Neural cell (in vitro differentiated cells): Measurements from ENCODE around the gene CCN2. TPM values are rescaled to one million over a fixed set of nuclear protein-coding genes. Genes with fewer than 3 reads are reported as not detected.

Experiments
- H2AFZ ChIP-seq: fragments of 200-600, 300-800 bp; sonication (generic), shearing (Covaris generic); 2 replicates; pipeline ENCODE4 v1.6.0; 2014; ENCODE audit warnings: low read depth, mild to moderate bottlenecking, antibody characterized with exemption, low read length, moderate library complexity
- H3F3A ChIP-seq: fragments of 200-600 bp; shearing (Covaris generic); 2 replicates; pipeline ENCODE4 v1.6.1; 2016; ENCODE audit warnings: mild to moderate bottlenecking, moderate library complexity, mixed read lengths, antibody characterized with exemption, low read length; ENCODE audit not compliant: insufficient read depth, poor library complexity, severe bottlenecking
- H3K27ac ChIP-seq: fragments of 200-600, 300-800 bp; sonication (generic), shearing (Covaris generic); 2 replicates; pipeline ENCODE4 v1.5.1; 2014; ENCODE audit warnings: mild to moderate bottlenecking, low read length, moderate library complexity
- H3K27me3 ChIP-seq: fragments of 300-800, 200-600 bp; sonication (generic), shearing (Covaris generic); 2 replicates; pipeline ENCODE4 v1.6.0; 2014; ENCODE audit warnings: mild to moderate bottlenecking, low read depth, low read length, moderate library complexity; ENCODE audit not compliant: insufficient read depth
- H3K36me3 ChIP-seq: fragments of 300-800, 200-600 bp; sonication (generic), shearing (Covaris generic); 2 replicates; pipeline ENCODE4 v1.5.1; 2014; ENCODE audit warnings: mild to moderate bottlenecking, antibody characterized with exemption, low read length, moderate library complexity; ENCODE audit not compliant: insufficient read depth
- H3K4me2 ChIP-seq: fragments of 300-800, 200-600 bp; sonication (generic), shearing (Covaris generic); 2 replicates; pipeline ENCODE4 v1.6.0; 2014; ENCODE audit warnings: mild to moderate bottlenecking, low read length
- H3K4me3 ChIP-seq: fragments of 300-800, 200-600 bp; sonication (generic), shearing (Covaris generic); 2 replicates; pipeline ENCODE4 v1.5.1; 2014; ENCODE audit warnings: mild to moderate bottlenecking, low read length, moderate library complexity
- H3K79me2 ChIP-seq: fragments of 200-600 bp; shearing (Covaris generic); replicated peaks from 2 replicates; pipeline ENCODE4 v1.6.0; 2014; ENCODE audit warnings: mild to moderate bottlenecking, low read length, moderate library complexity; ENCODE audit not compliant: insufficient read depth
- H3K9ac ChIP-seq: fragments of 300-800, 200-600 bp; sonication (generic), shearing (Covaris generic); 2 replicates; pipeline ENCODE4 v1.6.1; 2016; ENCODE audit warnings: mild to moderate bottlenecking, low read length, mixed read lengths
- H3K9me2 ChIP-seq: fragments of 200-600 bp; shearing (Covaris generic); 2 replicates; pipeline ENCODE4 v1.6.1; 2016; ENCODE audit warnings: mild to moderate bottlenecking, low read length, mixed read lengths; ENCODE audit not compliant: insufficient read depth
- H3K9me3 ChIP-seq: fragments of 200-600, 300-800 bp; sonication (generic), shearing (Covaris generic); 2 replicates; pipeline ENCODE4 v1.6.1; 2016; ENCODE audit warnings: mild to moderate bottlenecking, mixed run types, low read length, moderate library complexity, mixed read lengths
- H4K20me1 ChIP-seq: fragments of 200-600 bp; shearing (Covaris generic); 2 replicates; pipeline ENCODE4 v1.6.1; 2016; ENCODE audit warnings: mild to moderate bottlenecking, mixed run types; ENCODE audit not compliant: insufficient read depth
- EP300 ChIP-seq: fragments of 450-650 bp; conservative IDR thresholded peaks from 2 replicates; pipeline ENCODE4 v1.6.1; 2014; ENCODE audit warnings: antibody characterized with exemption, mild to moderate bottlenecking, moderate library complexity; ENCODE audit not compliant: poor library complexity, severe bottlenecking
- EZH2 ChIP-seq: fragments of 200-600, 300-800 bp; shearing (Covaris generic), sonication (generic); IDR thresholded peaks from 2 replicates; pipeline ENCODE4 v1.6.1; 2014; ENCODE audit warnings: antibody characterized with exemption, low read length, borderline replicate concordance, mild to moderate bottlenecking; ENCODE audit not compliant: insufficient read depth, poor library complexity, severe bottlenecking
- MXI1 ChIP-seq: fragments of 450-650 bp; conservative IDR thresholded peaks from 2 replicates; pipeline ENCODE4 v1.6.1; 2014; ENCODE audit warnings: antibody characterized with exemption, mild to moderate bottlenecking; ENCODE audit not compliant: poor library complexity, severe bottlenecking
- POLR2AphosphoS5 ChIP-seq: IDR thresholded peaks from 2 replicates; pipeline ENCODE4 v1.6.1; 2012
- RAD21 ChIP-seq: fragments of 450-650 bp; conservative IDR thresholded peaks from 2 replicates; pipeline ENCODE4 v1.6.1; 2014; ENCODE audit warnings: antibody characterized with exemption, mild to moderate bottlenecking, moderate library complexity
- SMC3 ChIP-seq: fragments of 450-650 bp; conservative IDR thresholded peaks from 2 replicates; pipeline ENCODE4 v1.6.1; 2014; ENCODE audit warnings: antibody characterized with exemption, mild to moderate bottlenecking, moderate library complexity; ENCODE audit not compliant: poor library complexity
- TAF1 ChIP-seq: IDR thresholded peaks from 2 replicates; pipeline ENCODE4 v1.6.1; 2012; ENCODE audit warnings: low read depth
- polyA plus RNA-seq: library from polyadenylated mRNA; depleted of rRNA; stranded (reverse); fragments of >200 nt; gene quantifications from 2 replicates; pipeline ENCODE4 v1.2.3, GENCODE V29; 2014
- TF ChIP-seq, protein P1 (sequence below): IDR thresholded peaks from 2 replicates; pipeline ENCODE4 v1.6.1; 2012; ENCODE audit warnings: borderline replicate concordance
- TF ChIP-seq, protein P2 (sequence below): fragments of 450-650 bp; IDR thresholded peaks from 2 replicates; pipeline ENCODE4 v1.5.1; 2014; ENCODE audit warnings: antibody characterized with exemption, mild to moderate bottlenecking, moderate library complexity; ENCODE audit not compliant: poor library complexity, severe bottlenecking

Gene CCN2
- polyA plus RNA-seq, 1 donor from 2014 or later: 1.5 TPM

DNA sequence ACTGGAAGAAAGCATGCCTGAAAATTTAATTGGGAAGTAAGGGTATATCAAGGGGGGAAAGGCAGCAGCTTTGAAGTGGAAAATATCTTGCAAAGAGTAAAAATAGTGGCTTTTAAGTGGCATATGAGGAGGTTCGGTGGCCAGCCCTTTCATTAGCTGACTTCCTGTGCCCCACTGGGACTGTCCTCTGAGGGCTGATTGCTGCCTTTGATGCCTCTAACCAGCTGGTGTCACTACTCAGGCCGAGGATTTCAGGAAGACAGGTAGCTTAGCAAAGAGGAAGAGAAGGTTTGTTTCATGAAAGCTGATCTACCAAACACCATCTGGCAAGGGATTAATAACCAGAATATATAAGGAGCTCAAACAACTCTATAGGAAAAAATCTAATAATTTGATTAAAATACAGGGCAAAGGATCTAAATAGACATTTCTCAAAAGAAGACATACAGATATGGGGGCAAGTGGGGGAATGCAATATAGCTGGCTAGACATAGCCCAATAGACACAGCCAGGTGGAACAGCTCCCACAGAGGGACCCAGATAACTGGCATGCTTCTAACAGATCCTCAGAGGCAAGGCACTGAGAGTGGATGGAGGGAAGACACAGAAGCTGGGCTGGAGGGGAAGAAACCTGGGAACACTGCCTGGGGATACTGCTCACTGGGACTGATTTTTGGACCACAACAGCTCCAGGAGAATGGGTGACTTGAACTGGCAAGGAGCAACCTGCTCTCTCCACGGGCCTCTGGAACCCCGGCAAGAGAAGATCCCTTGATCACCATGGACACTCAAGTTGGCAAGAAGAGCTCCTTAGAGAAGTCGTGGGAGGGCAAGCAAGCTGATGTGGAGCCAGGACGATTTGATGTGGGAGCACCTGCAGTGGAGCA is 33.2 kb downstream of the CCN2 start:
- no peaks in the 10 kb centered on the region for H3F3A ChIP-seq
- H3K79me2 ChIP-seq: no peaks in the 10 kb centered on the region
- TF ChIP-seq EP300 (no peak), SMC3 (no peak), EZH2 (no peak), MXI1 (no peak), POLR2AphosphoS5 (no peak), RAD21 (no peak), TAF1 (no peak)
- TF ChIP-seq, protein P1, sequence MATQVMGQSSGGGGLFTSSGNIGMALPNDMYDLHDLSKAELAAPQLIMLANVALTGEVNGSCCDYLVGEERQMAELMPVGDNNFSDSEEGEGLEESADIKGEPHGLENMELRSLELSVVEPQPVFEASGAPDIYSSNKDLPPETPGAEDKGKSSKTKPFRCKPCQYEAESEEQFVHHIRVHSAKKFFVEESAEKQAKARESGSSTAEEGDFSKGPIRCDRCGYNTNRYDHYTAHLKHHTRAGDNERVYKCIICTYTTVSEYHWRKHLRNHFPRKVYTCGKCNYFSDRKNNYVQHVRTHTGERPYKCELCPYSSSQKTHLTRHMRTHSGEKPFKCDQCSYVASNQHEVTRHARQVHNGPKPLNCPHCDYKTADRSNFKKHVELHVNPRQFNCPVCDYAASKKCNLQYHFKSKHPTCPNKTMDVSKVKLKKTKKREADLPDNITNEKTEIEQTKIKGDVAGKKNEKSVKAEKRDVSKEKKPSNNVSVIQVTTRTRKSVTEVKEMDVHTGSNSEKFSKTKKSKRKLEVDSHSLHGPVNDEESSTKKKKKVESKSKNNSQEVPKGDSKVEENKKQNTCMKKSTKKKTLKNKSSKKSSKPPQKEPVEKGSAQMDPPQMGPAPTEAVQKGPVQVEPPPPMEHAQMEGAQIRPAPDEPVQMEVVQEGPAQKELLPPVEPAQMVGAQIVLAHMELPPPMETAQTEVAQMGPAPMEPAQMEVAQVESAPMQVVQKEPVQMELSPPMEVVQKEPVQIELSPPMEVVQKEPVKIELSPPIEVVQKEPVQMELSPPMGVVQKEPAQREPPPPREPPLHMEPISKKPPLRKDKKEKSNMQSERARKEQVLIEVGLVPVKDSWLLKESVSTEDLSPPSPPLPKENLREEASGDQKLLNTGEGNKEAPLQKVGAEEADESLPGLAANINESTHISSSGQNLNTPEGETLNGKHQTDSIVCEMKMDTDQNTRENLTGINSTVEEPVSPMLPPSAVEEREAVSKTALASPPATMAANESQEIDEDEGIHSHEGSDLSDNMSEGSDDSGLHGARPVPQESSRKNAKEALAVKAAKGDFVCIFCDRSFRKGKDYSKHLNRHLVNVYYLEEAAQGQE: no peak
- TF ChIP-seq, protein P2, sequence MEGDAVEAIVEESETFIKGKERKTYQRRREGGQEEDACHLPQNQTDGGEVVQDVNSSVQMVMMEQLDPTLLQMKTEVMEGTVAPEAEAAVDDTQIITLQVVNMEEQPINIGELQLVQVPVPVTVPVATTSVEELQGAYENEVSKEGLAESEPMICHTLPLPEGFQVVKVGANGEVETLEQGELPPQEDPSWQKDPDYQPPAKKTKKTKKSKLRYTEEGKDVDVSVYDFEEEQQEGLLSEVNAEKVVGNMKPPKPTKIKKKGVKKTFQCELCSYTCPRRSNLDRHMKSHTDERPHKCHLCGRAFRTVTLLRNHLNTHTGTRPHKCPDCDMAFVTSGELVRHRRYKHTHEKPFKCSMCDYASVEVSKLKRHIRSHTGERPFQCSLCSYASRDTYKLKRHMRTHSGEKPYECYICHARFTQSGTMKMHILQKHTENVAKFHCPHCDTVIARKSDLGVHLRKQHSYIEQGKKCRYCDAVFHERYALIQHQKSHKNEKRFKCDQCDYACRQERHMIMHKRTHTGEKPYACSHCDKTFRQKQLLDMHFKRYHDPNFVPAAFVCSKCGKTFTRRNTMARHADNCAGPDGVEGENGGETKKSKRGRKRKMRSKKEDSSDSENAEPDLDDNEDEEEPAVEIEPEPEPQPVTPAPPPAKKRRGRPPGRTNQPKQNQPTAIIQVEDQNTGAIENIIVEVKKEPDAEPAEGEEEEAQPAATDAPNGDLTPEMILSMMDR: no peak
- H3K9me2 ChIP-seq: no peaks in the 10 kb centered on the region
- no peak overlapping the region for H3K27ac ChIP-seq
- H2AFZ ChIP-seq: no peak overlapping the region
- no peak overlapping the region for H3K9ac ChIP-seq
- H3K9me3 ChIP-seq: no peaks in the 10 kb centered on the region
- no peaks in the 10 kb centered on the region for H4K20me1 ChIP-seq
- H3K4me3 ChIP-seq: no peak overlapping the region
- H3K4me2 ChIP-seq: no peak overlapping the region
- no peaks in the 10 kb centered on the region for H3K36me3 ChIP-seq
- H3K27me3 ChIP-seq: no peaks in the 10 kb centered on the region

DNA sequence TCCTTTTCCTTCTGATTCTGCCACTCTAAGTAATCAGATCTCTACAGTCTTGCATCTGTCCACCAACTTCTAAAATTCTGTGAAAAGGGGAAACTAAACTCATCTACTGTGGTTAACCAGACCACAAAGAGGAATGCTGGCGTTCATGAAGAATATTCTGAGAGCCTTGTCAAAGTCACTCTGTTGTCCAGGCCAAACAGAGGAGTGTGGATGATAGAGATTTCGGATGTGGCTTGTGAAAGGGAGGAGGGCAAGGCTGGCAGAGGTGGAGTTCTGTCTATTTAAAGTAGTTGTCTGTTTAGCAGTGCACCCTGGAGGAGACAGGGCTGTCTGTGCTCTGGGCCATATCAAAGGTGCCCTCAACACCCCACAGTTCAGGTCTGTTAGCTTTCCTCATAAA is 33.9 kb downstream of the CCN2 start:
- Histone ChIP-seq H3K9me2 (no peaks in the 10 kb centered on the region), H3K36me3 (no peaks in the 10 kb centered on the region), H3K79me2 (no peaks in the 10 kb centered on the region), H3K27me3 (no peaks in the 10 kb centered on the region), H3K9me3 (no peaks in the 10 kb centered on the region), H3F3A (no peaks in the 10 kb centered on the region), H3K4me3 (no peak overlapping the region), H3K9ac (no peak overlapping the region), H3K4me2 (no peak overlapping the region), H2AFZ (no peak overlapping the region), H3K27ac (no peak overlapping the region), H4K20me1 (no peaks in the 10 kb centered on the region)
- TF ChIP-seq TAF1 (no peak), MXI1 (no peak), SMC3 (no peak), EZH2 (no peak), RAD21 (no peak), POLR2AphosphoS5 (no peak), EP300 (no peak)
- TF ChIP-seq, protein P2: no peak
- TF ChIP-seq, protein P1: no peak
